ENCODE results near the gene SOST. TPM values are rescaled to one million over a fixed set of nuclear protein-coding genes. Genes with fewer than 3 reads are reported as not detected.

Gene SOST
- total RNA-seq, 1 experiment from 2014 or later, result not detected

DNA sequence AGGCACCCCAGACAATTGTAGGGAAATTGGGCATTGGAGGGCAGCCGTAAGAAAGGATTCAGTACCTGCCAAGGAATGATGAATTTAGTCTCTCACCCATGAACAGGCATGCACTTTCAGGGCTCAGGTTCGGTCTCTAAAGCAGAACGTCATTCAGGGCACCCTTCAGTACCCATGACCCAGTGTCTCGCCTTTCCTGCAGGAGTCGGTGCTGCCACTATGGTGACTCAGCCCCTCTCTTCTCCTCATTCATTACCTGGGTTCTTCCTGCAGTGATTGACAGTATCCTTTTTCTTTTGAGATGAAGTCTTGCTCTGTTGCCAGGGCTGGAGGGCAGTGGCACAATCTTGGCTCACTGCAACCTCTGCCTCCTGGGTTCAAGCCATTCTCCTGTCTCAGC lies 8.4 kb downstream of the SOST start:
- H4K20me1 ChIP-seq (ENCODE audit: control insufficient read depth, insufficient read depth, insufficient read length), result no peaks in the 10 kb centered on the region
- no peak overlapping the region for H2BK5ac ChIP-seq (ENCODE audit: insufficient read length, low read length)
- H2BK15ac ChIP-seq (ENCODE audit: low read depth, low read length), result no peak overlapping the region
- no peak overlapping the region for H2BK12ac ChIP-seq (ENCODE audit: insufficient read length, low read depth, low read length)
- H3K79me2 ChIP-seq (ENCODE audit: insufficient read depth, low read length), result no peaks in the 10 kb centered on the region
- no peaks in the 10 kb centered on the region for H3K9me3 ChIP-seq (ENCODE audit: control insufficient read depth, low read depth, low read length)
- H3K27me3 Mint-ChIP-seq (ENCODE audit: low read depth), result peaks cover 3% of the 10 kb centered on the region
- peaks cover 22 to 24% of the 10 kb centered on the region in 2 experiments for H3K4me1 Mint-ChIP-seq
- H4K8ac ChIP-seq (replicated peaks; ENCODE audit: insufficient read length, low read depth, low read length), result no peak overlapping the region
- no peak overlapping the region for H3K27ac Mint-ChIP-seq
- H3K27ac ChIP-seq (ENCODE audit: insufficient read length, low read depth, low read length), result no peak overlapping the region
- no peak overlapping the region for H3K4ac ChIP-seq (ENCODE audit: low read depth, low read length)
- H3K4me2 ChIP-seq (ENCODE audit: insufficient read depth, insufficient read length, low read length), result no peak overlapping the region
- no peak overlapping the region for H3T11ph ChIP-seq (ENCODE audit: low read length)
- no peak overlapping the region for H3K23ac ChIP-seq (ENCODE audit: insufficient read length, low read depth, low read length)
- H3K14ac ChIP-seq (ENCODE audit: insufficient read depth, low read length), result no peak overlapping the region
- H3K56ac ChIP-seq (ENCODE audit: insufficient read length, low read depth, low read length), result no peak overlapping the region
- H4K5ac ChIP-seq (ENCODE audit: insufficient read length, low read depth, low read length), result no peak overlapping the region
- H3K9ac ChIP-seq (ENCODE audit: extremely low read depth, insufficient read length, low read length), result no peak overlapping the region
- H3K27me3 ChIP-seq (ENCODE audit: insufficient read depth, low read length), result peaks cover 4% of the 10 kb centered on the region; the same call in 1 of the 2 replicates
- no CpG with 5 or more reads among the region's 5 CpGs for WGBS (ENCODE audit: extremely low coverage, insufficient read length, low lambda C conversion rate)
- no peak overlapping the region for H2AFZ ChIP-seq (ENCODE audit: low read length)
- no peak overlapping the region for H2AK5ac ChIP-seq (ENCODE audit: insufficient read length, low read length)
- no peak overlapping the region for H3K4me3 Mint-ChIP-seq
- no peak overlapping the region for H3K18ac ChIP-seq (ENCODE audit: insufficient read length, low read depth, low read length)
- no peaks in the 10 kb centered on the region for H3K23me2 ChIP-seq (ENCODE audit: insufficient read length, low read depth, low read length, poor library complexity, severe bottlenecking)
- DNase-seq, result no peak
- no peak overlapping the region for H2BK20ac ChIP-seq (ENCODE audit: low read depth, low read length, poor library complexity, severe bottlenecking)
- no peaks in the 10 kb centered on the region for H3K9me3 Mint-ChIP-seq
- H3K4me1 ChIP-seq (ENCODE audit: insufficient read depth, low read length), result no peaks in the 10 kb centered on the region
- no peak overlapping the region for H4K91ac ChIP-seq (ENCODE audit: insufficient read length, low read depth, low read length)
- TF ChIP-seq CTCF (conservative IDR thresholded peaks at IDR 0.05), result no peak
- no peaks in the 10 kb centered on the region for H3K79me1 ChIP-seq (ENCODE audit: insufficient read depth, low read depth, low read length, poor library complexity, severe bottlenecking)
- no peaks in the 10 kb centered on the region for H3K36me3 Mint-ChIP-seq (ENCODE audit: insufficient read depth in 1 of 3, low read depth in 3 of 3)
- no peak overlapping the region for H2BK120ac ChIP-seq (ENCODE audit: low read depth, low read length, poor library complexity, severe bottlenecking)

Data from H9 (cell line).